Limb (tissue), 2 donors: ENCODE data around the gene PRR23E.

Source experiments
- DNase-seq, 2 donors: peaks; one replicate each; pipeline ENCODE4 v3.0.0-alpha.2; 2016; ENCODE audit errors: extremely low spot score in 2 of 2

Gene PRR23E

GRCh38 chr3:127208483-127209100 is 15.7 kb downstream of the PRR23E start:
- DNase-seq = no peak

GRCh38 chr3:127209155-127209839 is 16.4 kb downstream of the PRR23E start:
- DNase-seq = no peak

- DNase-seq = no peak
These were observed 17.1 kb downstream of the PRR23E start for GRCh38 chr3:127209840-127210653.

- DNase-seq = no peak
These were observed 17.7 kb downstream of the PRR23E start for GRCh38 chr3:127210654-127210943.

- DNase-seq = no peak
These were observed 18.5 kb downstream of the PRR23E start for GRCh38 chr3:127211118-127212060.

GRCh38 chr3:127212231-127212630 is 19.3 kb downstream of the PRR23E start:
- DNase-seq = no peak

- DNase-seq = no peak
These were observed 19.8 kb downstream of the PRR23E start for GRCh38 chr3:127212711-127213110.

GRCh38 chr3:127213381-127213918 is 20.5 kb downstream of the PRR23E start:
- no peak for DNase-seq

- DNase-seq = no peak
These were observed 22.0 kb downstream of the PRR23E start for GRCh38 chr3:127214975-127215374.

GRCh38 chr3:127215714-127216414 is 22.9 kb downstream of the PRR23E start:
- no peak for DNase-seq

- no peak for DNase-seq
These were observed 23.7 kb downstream of the PRR23E start for GRCh38 chr3:127216415-127217261.

GRCh38 chr3:127217596-127218453 is 24.9 kb downstream of the PRR23E start:
- no peak for DNase-seq

- no peak for DNase-seq
These were observed 25.6 kb downstream of the PRR23E start for GRCh38 chr3:127218454-127218922.

GRCh38 chr3:127220497-127220896 is 27.6 kb downstream of the PRR23E start:
- DNase-seq = no peak

GRCh38 chr3:127221037-127221436 is 28.1 kb downstream of the PRR23E start:
- no peak for DNase-seq

- no peak for DNase-seq
These were observed 28.6 kb downstream of the PRR23E start for GRCh38 chr3:127221446-127222035.

- no peak for DNase-seq
These were observed 29.2 kb downstream of the PRR23E start for GRCh38 chr3:127222163-127222562.

- DNase-seq = no peak
These were observed 29.7 kb downstream of the PRR23E start for GRCh38 chr3:127222664-127223063.
